Endothelial cell of umbilical vein (primary cell): Measurements from ENCODE around the gene PRUNE1. TPM values are rescaled to one million over a fixed set of nuclear protein-coding genes. Genes with fewer than 3 reads are reported as not detected.

ENCODE experiments used
- BruUV-seq: library from RNA; stranded (reverse); fragments of 400-500 nt; replicated peaks from 2 replicates; lab custom pipeline; 2021; lab: Mats Ljungman, UMichigan
- CTCF ChIA-PET: fragments of 300-600, 350-600 bp; sonication (Branson Sonifier 250); formaldehyde crosslinking; loops from one replicate; lab custom pipeline; 2021; ENCODE audit warnings: antibody characterized with exemption, inconsistent platforms; lab: Charles Lee
- POLR2A ChIA-PET: fragments of 300-600, 350-600 bp; sonication (Branson Sonifier 250); formaldehyde crosslinking; loops from one replicate; lab custom pipeline; 2021; ENCODE audit warnings: antibody characterized with exemption, inconsistent platforms; lab: Charles Lee
- DNase-seq: peaks from one replicate; pipeline ENCODE4 v3.0.0-alpha.2; 2011; ENCODE audit warnings: low read depth, low spot score
- FAIRE-seq: peaks from 2 replicates; lab custom pipeline; 2011; peaks lifted over from hg19 to GRCh38; lab: Jason Lieb, UNC
- H2AFZ ChIP-seq: 2 replicates; pipeline ENCODE4 v1.6.0; 2012; ENCODE audit warnings: low read depth, low read length, control low read depth, inconsistent platforms
- H3K27ac ChIP-seq: 2 replicates; pipeline ENCODE4 v1.5.1; 2011; ENCODE audit warnings: low read depth, mild to moderate bottlenecking, control low read depth, low read length, moderate library complexity; ENCODE audit not compliant: insufficient read depth
- H3K27me3 ChIP-seq, 2 experiments: 2 replicates each; pipeline versions ENCODE4 v1.6.0 to v1.6.1; 2011; ENCODE audit warnings: low read length in 2 of 2, mixed read lengths in 1 of 2; ENCODE audit not compliant: control insufficient read depth in 2 of 2, insufficient read depth in 2 of 2
- H3K36me3 ChIP-seq, 2 experiments: 2 replicates in 1 of 2; 3 replicates in 1 of 2; pipeline ENCODE4 v1.5.1; 2011; ENCODE audit warnings: low read length in 2 of 2, mild to moderate bottlenecking in 1 of 2, moderate library complexity in 1 of 2; ENCODE audit not compliant: control insufficient read depth in 2 of 2, insufficient read depth in 2 of 2; ENCODE audit errors: extremely low read depth in 1 of 2
- H3K4me1 ChIP-seq: 3 replicates; pipeline ENCODE4 v1.5.1; 2011; ENCODE audit warnings: mild to moderate bottlenecking, low read length; ENCODE audit not compliant: control insufficient read depth, insufficient read depth; ENCODE audit errors: extremely low read depth
- H3K4me2 ChIP-seq: 2 replicates; pipeline ENCODE4 v1.6.1; 2011; ENCODE audit warnings: low read length, control low read depth, mixed read lengths; ENCODE audit not compliant: insufficient read depth
- H3K4me3 ChIP-seq, 3 experiments: fragments of 200-600 bp in 1 of 3; sonication (generic), shearing (Covaris generic) in 1 of 3; replicated peaks in 1 of 3; 2 replicates each; pipeline ENCODE4 v1.5.1; 2011 to 2016; ENCODE audit warnings: control low read depth in 3 of 3, low read length in 3 of 3, mild to moderate bottlenecking in 2 of 3, inconsistent platforms in 1 of 3, low read depth in 1 of 3, moderate library complexity in 1 of 3; ENCODE audit not compliant: insufficient read depth in 1 of 3
- H3K79me2 ChIP-seq: 2 replicates; pipeline ENCODE4 v1.6.0; 2012; ENCODE audit warnings: low read length, inconsistent platforms; ENCODE audit not compliant: control insufficient read depth, insufficient read depth
- H3K9ac ChIP-seq: replicated peaks from 2 replicates; pipeline ENCODE3; 2011; ENCODE audit warnings: low read length, control low read depth; ENCODE audit not compliant: insufficient read depth; ENCODE audit errors: extremely low read depth
- H3K9me1 ChIP-seq: replicated peaks from 3 replicates; pipeline ENCODE4 v1.6.0; 2011; ENCODE audit warnings: mild to moderate bottlenecking, low read length; ENCODE audit not compliant: control insufficient read depth, insufficient read depth; ENCODE audit errors: extremely low read depth
- H3K9me3 ChIP-seq: replicated peaks from 2 replicates; pipeline ENCODE4 v1.5.1; 2012; ENCODE audit warnings: low read length, inconsistent platforms; ENCODE audit not compliant: control insufficient read depth, insufficient read depth
- H4K20me1 ChIP-seq: replicated peaks from 2 replicates; pipeline ENCODE3; 2011; ENCODE audit warnings: mild to moderate bottlenecking, low read length; ENCODE audit not compliant: control insufficient read depth, insufficient read depth; ENCODE audit errors: extremely low read depth
- EZH2 ChIP-seq: IDR thresholded peaks from 2 replicates; pipeline ENCODE4 v1.6.1; 2012; ENCODE audit warnings: borderline replicate concordance, low read depth, mild to moderate bottlenecking, moderate library complexity, low read length, inconsistent platforms; ENCODE audit not compliant: severe bottlenecking
- FOS ChIP-seq: IDR thresholded peaks from 2 replicates; pipeline ENCODE4 v1.6.1; 2011; ENCODE audit warnings: mild to moderate bottlenecking, low read length, moderate library complexity, borderline replicate concordance; ENCODE audit not compliant: insufficient read depth
- GATA2 ChIP-seq: IDR thresholded peaks from 2 replicates; pipeline ENCODE4 v1.7.0; 2011; ENCODE audit warnings: low read depth, mild to moderate bottlenecking, moderate library complexity, mixed read lengths, low read length; ENCODE audit not compliant: insufficient read length, insufficient read depth
- JUN ChIP-seq: IDR thresholded peaks from 2 replicates; pipeline ENCODE4 v1.6.1; 2011; ENCODE audit warnings: borderline replicate concordance, low read depth; ENCODE audit not compliant: insufficient read length, insufficient read depth
- MYC ChIP-seq: IDR thresholded peaks from one replicate; pipeline ENCODE4 v1.6.1; 2011; ENCODE audit warnings: mild to moderate bottlenecking, low read depth, low read length
- POLR2A ChIP-seq: IDR thresholded peaks from 2 replicates; pipeline ENCODE4 v1.6.1; 2012; ENCODE audit warnings: low read depth, mild to moderate bottlenecking, control low read depth, low read length
- POLR2AphosphoS5 ChIP-seq: IDR thresholded peaks from 2 replicates; pipeline ENCODE4 v1.6.1; 2012; ENCODE audit warnings: low read depth, mild to moderate bottlenecking, control low read depth, low read length, moderate library complexity; ENCODE audit not compliant: insufficient read depth
- dilution Hi-C: fragments of 300-500 bp; cut with MboI; formaldehyde crosslinking; loops from one replicate; pipeline ENCODE4 v1.15.0; 2019; ENCODE audit warnings: low sequenced_read_pairs; ENCODE audit not compliant: extremely low pct_ligation_motif_present
- intact Hi-C: fragments of 100-400 bp; cut with micrococcal nuclease; formaldehyde crosslinking; loops from one replicate; pipeline ENCODE4 v1.10.0; 2022
- polyA plus RNA-seq, 4 experiments: library from polyadenylated mRNA; depleted of rRNA in 3 of 4; stranded (reverse) in 3 of 4; unstranded in 1 of 4; fragments of >200 nt; gene quantifications; 2 replicates each; pipeline versions ENCODE4 v1.2.1 to v1.2.3, GENCODE V29; 2011 to 2012; ENCODE audit warnings: missing spikeins in 1 of 4
- total RNA-seq: library from RNA; stranded (reverse); gene quantifications from 2 replicates; pipeline ENCODE4 v1.2.3, GENCODE V29; 2021
- TF ChIP-seq, protein P1 (sequence below): IDR thresholded peaks from 2 replicates; pipeline ENCODE4 v1.6.1; 2011; ENCODE audit not compliant: insufficient read depth, insufficient read length
- TF ChIP-seq, protein P2 (sequence below), 2 donors: IDR thresholded peaks; 1 replicate in 1 of 2; 2 replicates in 1 of 2; pipeline ENCODE4 v1.5.1; 2011; ENCODE audit warnings: low read length in 2 of 2, mild to moderate bottlenecking in 2 of 2, moderate library complexity in 2 of 2, control low read depth in 1 of 2, inconsistent platforms in 1 of 2, low read depth in 1 of 2; ENCODE audit not compliant: insufficient read depth in 1 of 2; ENCODE audit errors: extremely low read depth in 1 of 2

PRUNE1 gene
- total and polyA plus RNA-seq, 2 donors (not counting 3 experiments of a cell fraction or from before 2014, with no cell fraction given), result 8.6 to 17.5 TPM

DNA sequence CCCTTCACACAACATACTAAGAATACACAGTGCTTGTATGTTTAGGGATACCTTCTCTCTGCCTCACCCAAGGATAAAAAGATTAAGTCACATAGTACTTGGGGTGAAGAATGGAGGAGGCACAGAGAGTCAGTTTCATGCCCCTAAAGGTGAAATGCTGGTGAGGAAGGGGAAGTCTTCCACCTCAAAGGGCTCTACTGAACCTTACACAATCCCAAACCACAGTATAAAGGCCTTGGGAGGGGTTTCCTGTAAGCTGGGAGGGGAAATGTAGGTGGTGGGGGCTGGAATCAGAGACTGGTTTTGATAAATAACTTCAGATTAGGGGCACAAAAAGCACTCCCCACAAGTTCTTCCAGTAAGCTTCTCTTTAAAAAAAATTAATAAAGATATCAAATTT is 5.1 kb upstream of the PRUNE1 start:
- H3K9ac ChIP-seq, result no peak overlapping the region
- H3K27me3 ChIP-seq, result no peaks in the 10 kb centered on the region
- FAIRE-seq (no peak), DNase-seq (no peak)
- H3K27ac ChIP-seq, result no peak overlapping the region
- ChIA-PET POLR2A (no interaction called here), CTCF (interaction anchor here (12.3 kb wide), 1 partner anchor 22 kb away, joined by 278 read pairs; the partner anchor contains the start of genes ANXA9 and CERS2)
- H3K9me1 ChIP-seq, result no peaks in the 10 kb centered on the region
- no peak overlapping the region for H3K4me3 ChIP-seq
- H3K9me3 ChIP-seq, result no peaks in the 10 kb centered on the region
- H3K79me2 ChIP-seq, result no peaks in the 10 kb centered on the region
- TF ChIP-seq, protein P1, sequence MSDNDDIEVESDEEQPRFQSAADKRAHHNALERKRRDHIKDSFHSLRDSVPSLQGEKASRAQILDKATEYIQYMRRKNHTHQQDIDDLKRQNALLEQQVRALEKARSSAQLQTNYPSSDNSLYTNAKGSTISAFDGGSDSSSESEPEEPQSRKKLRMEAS, result no peak
- no peak for TF ChIP-seq MYC
- no TSS peak for BruUV-seq
- H2AFZ ChIP-seq, result no peak overlapping the region
- no peaks in the 10 kb centered on the region for H3K36me3 ChIP-seq
- H3K4me2 ChIP-seq, result no peak overlapping the region
- H4K20me1 ChIP-seq, result no peaks in the 10 kb centered on the region
- intact Hi-C loops, result no loop called here
- H3K4me1 ChIP-seq, result peaks cover 32% of the 10 kb centered on the region
- dilution Hi-C loops, result no loop called here

DNA sequence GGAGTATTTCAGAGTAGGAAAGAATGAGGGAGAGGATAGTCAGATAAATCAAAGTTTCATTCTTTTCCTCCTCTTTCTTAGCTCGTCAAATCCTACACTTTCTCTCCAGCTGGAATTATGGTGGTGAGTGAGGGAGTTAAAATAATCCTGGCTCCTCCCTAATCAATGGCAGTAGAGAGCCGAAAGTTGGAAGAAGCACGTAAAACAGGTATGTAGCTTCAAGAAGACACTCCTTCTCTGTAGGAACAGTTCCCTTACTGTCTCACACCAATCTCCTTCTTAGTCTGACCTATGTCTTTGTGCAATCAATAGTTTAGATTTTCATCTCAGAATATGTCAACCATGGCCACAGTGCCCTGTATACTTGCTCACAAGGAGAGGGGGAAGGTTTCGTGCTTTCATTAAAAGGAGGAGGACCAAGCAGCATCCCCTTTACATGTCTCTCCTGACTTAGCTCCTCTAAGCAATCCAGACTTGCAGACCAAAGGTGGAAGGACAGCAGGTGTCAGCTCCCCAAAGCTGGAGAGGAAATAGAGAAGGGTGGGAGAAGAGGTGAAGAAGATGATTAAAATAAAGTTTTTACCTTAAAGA is 2.4 kb upstream of the PRUNE1 start:
- H3K36me3 ChIP-seq, result no peaks in the 10 kb centered on the region
- TF ChIP-seq MYC (no peak), POLR2A (no peak), JUN (no peak), EZH2 (no peak), GATA2 (no peak), FOS (no peak), POLR2AphosphoS5 (no peak)
- TF ChIP-seq, protein P1, result no peak
- TF ChIP-seq, protein P2, sequence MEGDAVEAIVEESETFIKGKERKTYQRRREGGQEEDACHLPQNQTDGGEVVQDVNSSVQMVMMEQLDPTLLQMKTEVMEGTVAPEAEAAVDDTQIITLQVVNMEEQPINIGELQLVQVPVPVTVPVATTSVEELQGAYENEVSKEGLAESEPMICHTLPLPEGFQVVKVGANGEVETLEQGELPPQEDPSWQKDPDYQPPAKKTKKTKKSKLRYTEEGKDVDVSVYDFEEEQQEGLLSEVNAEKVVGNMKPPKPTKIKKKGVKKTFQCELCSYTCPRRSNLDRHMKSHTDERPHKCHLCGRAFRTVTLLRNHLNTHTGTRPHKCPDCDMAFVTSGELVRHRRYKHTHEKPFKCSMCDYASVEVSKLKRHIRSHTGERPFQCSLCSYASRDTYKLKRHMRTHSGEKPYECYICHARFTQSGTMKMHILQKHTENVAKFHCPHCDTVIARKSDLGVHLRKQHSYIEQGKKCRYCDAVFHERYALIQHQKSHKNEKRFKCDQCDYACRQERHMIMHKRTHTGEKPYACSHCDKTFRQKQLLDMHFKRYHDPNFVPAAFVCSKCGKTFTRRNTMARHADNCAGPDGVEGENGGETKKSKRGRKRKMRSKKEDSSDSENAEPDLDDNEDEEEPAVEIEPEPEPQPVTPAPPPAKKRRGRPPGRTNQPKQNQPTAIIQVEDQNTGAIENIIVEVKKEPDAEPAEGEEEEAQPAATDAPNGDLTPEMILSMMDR (IDR thresholded peaks at IDR 0.05; ENCODE audit: extremely low read depth in 1 of 2, insufficient read depth in 1 of 2, low read depth in 1 of 2, low read length in 2 of 2), result no peak
- DNase-seq (peak; percentile 25), FAIRE-seq (no peak)
- peaks cover 28% of the 10 kb centered on the region for H3K4me1 ChIP-seq
- no peaks in the 10 kb centered on the region for H3K79me2 ChIP-seq
- intact Hi-C loops, result loop anchor here (1.0 kb wide), 1 partner anchor 27 kb away; no protein-coding TSS in a partner anchor
- no peaks in the 10 kb centered on the region for H3K9me1 ChIP-seq
- H3K4me3 ChIP-seq, result peak overlapping the region; percentile 35 to 51 (median 43)
- no peaks in the 10 kb centered on the region for H4K20me1 ChIP-seq
- H3K9ac ChIP-seq, result peak overlapping the region; percentile 89
- peak overlapping the region; percentile 95 for H2AFZ ChIP-seq
- ChIA-PET POLR2A (interaction anchor here (0.6 to 1.7 kb wide), 6 partner anchors 8 to 64 kb away, joined by 3 to 6 read pairs (median 4); no protein-coding TSS in a partner anchor), CTCF (interaction anchor here (0.9 to 3.7 kb wide), 31 partner anchors 9 to 447 kb away, joined by 3 to 127 read pairs (median 5); partner anchors contain the start of genes ANXA9, C1orf56, CDC42SE1 and CERS2)
- no TSS peak for BruUV-seq
- peak overlapping the region; percentile 87 for H3K4me2 ChIP-seq
- H3K27ac ChIP-seq, result no peak overlapping the region
- H3K27me3 ChIP-seq, result no peaks in the 10 kb centered on the region
- dilution Hi-C loops, result no loop called here
- no peaks in the 10 kb centered on the region for H3K9me3 ChIP-seq
